DOHH2 (cell line): ENCODE results near the gene TLK2.
"Not testable (repeated sequence)": the region's sequence is repeated elsewhere in the genome, so short reads cannot be mapped to it uniquely, and the experiment has no call there.

Experiments
- H3F3A ChIP-seq: fragments of 200-600 bp; sonication (generic), shearing (Covaris generic); 2 replicates; pipeline ENCODE4 v1.6.0; 2016; ENCODE audit warnings: antibody characterized with exemption, mild to moderate bottlenecking; ENCODE audit not compliant: control insufficient read depth, insufficient read depth
- H3K27ac ChIP-seq: fragments of 200-600 bp; sonication (generic); 2 replicates; pipeline ENCODE4 v1.5.1; 2014; ENCODE audit warnings: low read depth, mild to moderate bottlenecking, low read length, moderate library complexity
- H3K27me3 ChIP-seq: fragments of 200-600 bp; sonication (generic); 2 replicates; pipeline ENCODE4 v1.6.1; 2014; ENCODE audit warnings: mild to moderate bottlenecking, low read length, mixed read lengths; ENCODE audit not compliant: control insufficient read depth
- H3K36me3 ChIP-seq: fragments of 200-600 bp; sonication (generic); 2 replicates; pipeline ENCODE4 v1.6.1; 2014; ENCODE audit warnings: mild to moderate bottlenecking, low read length, moderate library complexity, mixed read lengths; ENCODE audit not compliant: control insufficient read depth
- H3K4me1 ChIP-seq: fragments of 200-600 bp; sonication (generic); 2 replicates; pipeline ENCODE4 v1.6.1; 2014; ENCODE audit warnings: mild to moderate bottlenecking, low read length, mixed read lengths; ENCODE audit not compliant: control insufficient read depth
- H3K4me2 ChIP-seq: fragments of 200-600 bp; sonication (generic); 2 replicates; pipeline ENCODE4 v1.6.0; 2014; ENCODE audit warnings: mild to moderate bottlenecking, low read length, moderate library complexity
- H3K4me3 ChIP-seq: fragments of 200-600 bp; sonication (generic); 2 replicates; pipeline ENCODE4 v1.5.1; 2014; ENCODE audit warnings: mild to moderate bottlenecking, low read length, mixed read lengths
- H3K79me2 ChIP-seq: fragments of 200-600 bp; sonication (generic); 2 replicates; pipeline ENCODE4 v1.6.1; 2014; ENCODE audit warnings: mild to moderate bottlenecking, low read length, mixed read lengths; ENCODE audit not compliant: control insufficient read depth
- H3K9me2 ChIP-seq: fragments of 200-600 bp; sonication (generic); replicated peaks from 2 replicates; pipeline ENCODE4 v1.6.1; 2014; ENCODE audit warnings: mild to moderate bottlenecking, low read length, mixed read lengths; ENCODE audit not compliant: control insufficient read depth
- H3K9me3 ChIP-seq: fragments of 200-600 bp; sonication (generic); 2 replicates; pipeline ENCODE4 v1.6.1; 2014; ENCODE audit warnings: antibody characterized with exemption, low read length, mixed read lengths; ENCODE audit not compliant: control insufficient read depth, insufficient read depth
- H4K20me1 ChIP-seq: fragments of 200-600 bp; sonication (generic); 2 replicates; pipeline ENCODE4 v1.6.0; 2014; ENCODE audit warnings: low read depth, mild to moderate bottlenecking, antibody characterized with exemption, low read length, moderate library complexity; ENCODE audit not compliant: control insufficient read depth, insufficient read depth

The TLK2 gene

GRCh38 chr17:62510247-62510819, 31.7 kb downstream of the TLK2 start:
- not testable (repeated sequence) for H3K4me2 ChIP-seq, H3K27ac ChIP-seq, H3K36me3 ChIP-seq, H3K4me3 ChIP-seq, H3F3A ChIP-seq, H3K9me2 ChIP-seq, H3K9me3 ChIP-seq, H3K27me3 ChIP-seq, H4K20me1 ChIP-seq
- peaks cover 12% of the 10 kb centered on the region for H3K4me1 ChIP-seq
- peaks cover 96% of the 10 kb centered on the region for H3K79me2 ChIP-seq

GRCh38 chr17:62511014-62511413, 32.4 kb downstream of the TLK2 start:
- H3F3A ChIP-seq, H4K20me1 ChIP-seq: not testable (repeated sequence)
- peaks cover 96% of the 10 kb centered on the region for H3K79me2 ChIP-seq

GRCh38 chr17:62516376-62516775, 37.8 kb downstream of the TLK2 start:
- H3F3A ChIP-seq, H3K9me3 ChIP-seq, H3K4me2 ChIP-seq, H3K4me1 ChIP-seq, H3K9me2 ChIP-seq, H3K4me3 ChIP-seq, H4K20me1 ChIP-seq, H3K27ac ChIP-seq, H3K36me3 ChIP-seq, H3K27me3 ChIP-seq: not testable (repeated sequence)
- peaks cover 81% of the 10 kb centered on the region for H3K79me2 ChIP-seq

More at GRCh38 chr17:62511014-62511413, 32.4 kb downstream of the TLK2 start:
- H3K36me3 ChIP-seq, H3K9me2 ChIP-seq, H3K4me2 ChIP-seq, H3K4me3 ChIP-seq, H3K9me3 ChIP-seq, H3K27ac ChIP-seq, H3K27me3 ChIP-seq: not testable (repeated sequence)
- peaks cover 11% of the 10 kb centered on the region for H3K4me1 ChIP-seq

GRCh38 chr17:62521295-62521694, 42.7 kb downstream of the TLK2 start:
- H3K27me3 ChIP-seq, H3F3A ChIP-seq, H3K4me3 ChIP-seq, H3K9me2 ChIP-seq, H4K20me1 ChIP-seq, H3K4me2 ChIP-seq, H3K9me3 ChIP-seq, H3K27ac ChIP-seq, H3K4me1 ChIP-seq: not testable (repeated sequence)
- Histone ChIP-seq H3K79me2 (peaks cover 33% of the 10 kb centered on the region), H3K36me3 (peaks cover 24% of the 10 kb centered on the region)

GRCh38 chr17:62524077-62524476, 45.5 kb downstream of the TLK2 start:
- H3K27ac ChIP-seq, H3K4me3 ChIP-seq, H3K9me3 ChIP-seq, H3K4me2 ChIP-seq, H3K9me2 ChIP-seq, H3F3A ChIP-seq, H4K20me1 ChIP-seq, H3K27me3 ChIP-seq, H3K4me1 ChIP-seq: not testable (repeated sequence)
- peaks cover 12% of the 10 kb centered on the region for H3K79me2 ChIP-seq
- peaks cover 26% of the 10 kb centered on the region for H3K36me3 ChIP-seq

- H3K4me3 ChIP-seq, H3K27ac ChIP-seq, H3K79me2 ChIP-seq, H4K20me1 ChIP-seq, H3K4me1 ChIP-seq, H3K4me2 ChIP-seq, H3F3A ChIP-seq, H3K9me2 ChIP-seq, H3K9me3 ChIP-seq, H3K27me3 ChIP-seq: not testable (repeated sequence)
- H3K36me3 ChIP-seq: peaks cover 28% of the 10 kb centered on the region
These were observed 46.7 kb downstream of the TLK2 start for GRCh38 chr17:62525317-62525716.

GRCh38 chr17:62530936-62531335, 52.3 kb downstream of the TLK2 start:
- H3K27me3 ChIP-seq, H3K4me2 ChIP-seq, H3K9me2 ChIP-seq, H3K4me3 ChIP-seq, H3K4me1 ChIP-seq, H3K9me3 ChIP-seq, H3K27ac ChIP-seq, H4K20me1 ChIP-seq, H3F3A ChIP-seq, H3K79me2 ChIP-seq: not testable (repeated sequence)
- H3K36me3 ChIP-seq: peaks cover 18% of the 10 kb centered on the region

GRCh38 chr17:62536557-62536956, 57.9 kb downstream of the TLK2 start:
- peaks cover 30% of the 10 kb centered on the region for H3K36me3 ChIP-seq

More at GRCh38 chr17:62536557-62536956, 57.9 kb downstream of the TLK2 start:
- H4K20me1 ChIP-seq, H3F3A ChIP-seq, H3K4me3 ChIP-seq, H3K27ac ChIP-seq, H3K4me2 ChIP-seq, H3K4me1 ChIP-seq, H3K9me2 ChIP-seq, H3K27me3 ChIP-seq, H3K9me3 ChIP-seq: not testable (repeated sequence)
- H3K79me2 ChIP-seq: peaks cover 20% of the 10 kb centered on the region
